Colonic mucosa (tissue), 4 donors: ENCODE measurements around the gene MOG. TPM values are rescaled to one million over a fixed set of nuclear protein-coding genes. Genes with fewer than 3 reads are reported as not detected.

ENCODE experiments used
- DNase-seq: peaks from one replicate; pipeline ENCODE4 v3.0.0-alpha.2; 2020
- H3K27ac ChIP-seq: fragments of 200-600 bp; one replicate; pipeline ENCODE4 v1.8.0; 2021
- H3K27me3 ChIP-seq: fragments of 200-600 bp; one replicate; pipeline ENCODE4 v1.8.0; 2021
- H3K36me3 ChIP-seq: fragments of 200-600 bp; one replicate; pipeline ENCODE4 v1.8.0; 2021
- H3K4me1 ChIP-seq: fragments of 200-600 bp; one replicate; pipeline ENCODE4 v1.8.0; 2021; ENCODE audit warnings: mild to moderate bottlenecking
- H3K4me3 ChIP-seq: fragments of 200-600 bp; one replicate; pipeline ENCODE4 v1.8.0; 2021
- H3K9ac ChIP-seq, 2 donors: one replicate each; pipeline ENCODE4 v1.7.0; 2013; ENCODE audit warnings: control low read depth in 2 of 2, low read depth in 2 of 2, low read length in 2 of 2
- H3K9me3 ChIP-seq: fragments of 200-600 bp; one replicate; pipeline ENCODE4 v1.8.0; 2021
- CTCF ChIP-seq: fragments of 200-600 bp; IDR thresholded peaks from one replicate; pipeline ENCODE4 v1.8.0; 2022; ENCODE audit warnings: antibody characterized with exemption, mild to moderate bottlenecking
- intact Hi-C: fragments of 100-400 bp; cut with DNase I; formaldehyde crosslinking; loops from one replicate; pipeline ENCODE4 v1.14.1; 2022
- total RNA-seq, 2 donors: library from RNA; stranded (reverse); fragmentation: NEBNext Ultra II Directional in 1 of 2; extraction: Animal tissue kit (Norgen Biotek cat#: 25700) in 1 of 2; gene quantifications; one replicate each; pipeline ENCODE4 v1.2.1, GENCODE V29; 2021
- donor health status: healthy.
- donor health status: DM: no; HTN: no; CAD: no.
- donor health status: DM: no; HTN: no; CAD: no.

MOG gene
- total RNA-seq, 2 donors from 2014 or later, result not detected

- no peak for DNase-seq
These were observed 8.8 kb upstream of the MOG start for GRCh38 chr6:29647927-29648642.

GRCh38 chr6:29649701-29650673 is 6.9 kb upstream of the MOG start:
- Histone ChIP-seq H3K27me3 (no peaks in the 10 kb centered on the region), H3K4me1 (no peaks in the 10 kb centered on the region), H3K9ac (peak overlapping the region; percentile 58 to 80), H3K36me3 (no peaks in the 10 kb centered on the region), H3K27ac (peak overlapping the region; percentile 99), H3K4me3 (peak overlapping the region; percentile 45), H3K9me3 (no peaks in the 10 kb centered on the region)
- TF ChIP-seq CTCF, result peak; percentile 91
- DNase-seq, result peak; percentile 100
- intact Hi-C loops, result no loop called here

More at GRCh38 chr6:29647927-29648642, 8.8 kb upstream of the MOG start:
- Histone ChIP-seq H3K9me3 (no peaks in the 10 kb centered on the region), H3K9ac (no peak overlapping the region), H3K4me3 (no peak overlapping the region), H3K27ac (no peak overlapping the region), H3K4me1 (no peaks in the 10 kb centered on the region), H3K36me3 (no peaks in the 10 kb centered on the region), H3K27me3 (no peaks in the 10 kb centered on the region)
- peak; percentile 38 for TF ChIP-seq CTCF
- intact Hi-C loops, result no loop called here

- no peak for DNase-seq
- TF ChIP-seq CTCF, result peak; percentile 57
- Histone ChIP-seq H3K4me1 (no peaks in the 10 kb centered on the region), H3K9me3 (no peaks in the 10 kb centered on the region), H3K36me3 (no peaks in the 10 kb centered on the region), H3K27me3 (no peaks in the 10 kb centered on the region), H3K27ac (no peak overlapping the region), H3K4me3 (no peak overlapping the region), H3K9ac (no peak overlapping the region)
- intact Hi-C loops, result no loop called here
These were observed 5.3 kb upstream of the MOG start for GRCh38 chr6:29651413-29652197.

GRCh38 chr6:29652198-29652584 is 4.7 kb upstream of the MOG start:
- H3K27ac ChIP-seq, result no peak overlapping the region
- no peaks in the 10 kb centered on the region for H3K9me3 ChIP-seq
- no peaks in the 10 kb centered on the region for H3K27me3 ChIP-seq
- no peak for DNase-seq
- no peaks in the 10 kb centered on the region for H3K4me1 ChIP-seq
- H3K9ac ChIP-seq, result no peak overlapping the region
- TF ChIP-seq CTCF, result no peak
- H3K36me3 ChIP-seq, result no peaks in the 10 kb centered on the region
- H3K4me3 ChIP-seq, result no peak overlapping the region
- intact Hi-C loops, result no loop called here

- intact Hi-C loops, result no loop called here
- H3K36me3 ChIP-seq, result no peaks in the 10 kb centered on the region
- TF ChIP-seq CTCF, result peak; percentile 79
- H3K9ac ChIP-seq, result no peak overlapping the region
- no peak overlapping the region for H3K27ac ChIP-seq
- no peaks in the 10 kb centered on the region for H3K27me3 ChIP-seq
- no peaks in the 10 kb centered on the region for H3K9me3 ChIP-seq
- no peaks in the 10 kb centered on the region for H3K4me1 ChIP-seq
- no peak overlapping the region for H3K4me3 ChIP-seq
- DNase-seq, result peak; percentile 42
These were observed 3.3 kb upstream of the MOG start for GRCh38 chr6:29653452-29654038.
